AG10803 (cell line): Measurements from ENCODE around the gene ACADL.

Experiments
- DNase-seq: peaks from one replicate; pipeline ENCODE4 v3.0.0; 2010; ENCODE audit warnings: low read depth
- H3K4me3 ChIP-seq: 2 replicates; pipeline ENCODE4 v1.5.1; 2011; ENCODE audit warnings: mild to moderate bottlenecking, low read length, control low read depth
- TF ChIP-seq, protein P1 (sequence below): conservative IDR thresholded peaks from 2 replicates; pipeline ENCODE4 v1.5.1; 2011; ENCODE audit warnings: mild to moderate bottlenecking, low read length, control low read depth, inconsistent platforms

The ACADL gene

DNA sequence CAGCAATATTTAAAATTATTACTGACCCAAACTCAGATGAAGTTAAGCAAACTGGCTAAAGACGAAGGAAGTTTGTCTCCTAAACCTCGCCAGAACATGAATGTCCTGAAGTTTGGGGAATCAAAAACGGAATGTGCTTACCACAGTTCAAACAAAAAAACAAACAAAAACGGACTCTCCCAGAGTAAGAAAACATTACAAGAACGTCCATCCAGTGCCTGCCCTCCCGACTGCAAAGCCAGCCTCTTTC, 55.1 kb downstream of the ACADL start:
- TF ChIP-seq, protein P1, sequence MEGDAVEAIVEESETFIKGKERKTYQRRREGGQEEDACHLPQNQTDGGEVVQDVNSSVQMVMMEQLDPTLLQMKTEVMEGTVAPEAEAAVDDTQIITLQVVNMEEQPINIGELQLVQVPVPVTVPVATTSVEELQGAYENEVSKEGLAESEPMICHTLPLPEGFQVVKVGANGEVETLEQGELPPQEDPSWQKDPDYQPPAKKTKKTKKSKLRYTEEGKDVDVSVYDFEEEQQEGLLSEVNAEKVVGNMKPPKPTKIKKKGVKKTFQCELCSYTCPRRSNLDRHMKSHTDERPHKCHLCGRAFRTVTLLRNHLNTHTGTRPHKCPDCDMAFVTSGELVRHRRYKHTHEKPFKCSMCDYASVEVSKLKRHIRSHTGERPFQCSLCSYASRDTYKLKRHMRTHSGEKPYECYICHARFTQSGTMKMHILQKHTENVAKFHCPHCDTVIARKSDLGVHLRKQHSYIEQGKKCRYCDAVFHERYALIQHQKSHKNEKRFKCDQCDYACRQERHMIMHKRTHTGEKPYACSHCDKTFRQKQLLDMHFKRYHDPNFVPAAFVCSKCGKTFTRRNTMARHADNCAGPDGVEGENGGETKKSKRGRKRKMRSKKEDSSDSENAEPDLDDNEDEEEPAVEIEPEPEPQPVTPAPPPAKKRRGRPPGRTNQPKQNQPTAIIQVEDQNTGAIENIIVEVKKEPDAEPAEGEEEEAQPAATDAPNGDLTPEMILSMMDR = no peak
- no peak for DNase-seq

DNA sequence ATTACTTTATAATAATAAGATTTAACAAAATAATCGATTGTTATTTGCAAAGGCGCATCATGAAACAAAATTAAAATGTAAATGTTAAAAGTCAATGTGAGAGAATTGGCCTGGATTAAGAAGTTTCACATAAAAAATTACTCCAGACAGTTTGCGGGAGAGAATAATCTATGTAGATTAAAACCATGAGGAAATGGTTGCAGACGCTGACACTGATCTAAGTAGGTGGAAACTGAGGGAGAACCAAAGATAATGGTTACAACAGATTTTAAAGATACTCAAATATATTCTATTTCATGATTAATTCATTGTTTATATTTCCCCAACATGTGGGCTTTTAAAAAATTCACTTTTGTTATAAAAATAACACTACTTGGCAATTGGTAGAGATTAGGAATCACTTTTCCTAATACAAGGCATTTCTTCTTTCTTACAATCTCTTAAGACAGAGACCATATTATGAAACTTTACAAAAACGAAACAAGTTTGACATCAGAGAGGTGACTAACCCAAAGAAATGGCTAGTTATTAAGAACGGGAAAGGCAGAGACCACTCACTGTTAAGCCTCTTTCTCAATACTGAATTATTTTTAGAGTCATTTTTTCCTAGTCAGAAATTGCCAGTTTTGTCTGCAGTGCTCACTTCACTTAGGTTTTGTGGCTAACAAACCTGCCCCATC, 55.6 kb downstream of the ACADL start:
- peak overlapping the region; percentile 83 for H3K4me3 ChIP-seq
- DNase-seq = peak; percentile 78
- TF ChIP-seq, protein P1 = no peak

More for the DNA sequence above, 55.1 kb downstream of the ACADL start:
- H3K4me3 ChIP-seq = peak overlapping the region; percentile 83

DNA sequence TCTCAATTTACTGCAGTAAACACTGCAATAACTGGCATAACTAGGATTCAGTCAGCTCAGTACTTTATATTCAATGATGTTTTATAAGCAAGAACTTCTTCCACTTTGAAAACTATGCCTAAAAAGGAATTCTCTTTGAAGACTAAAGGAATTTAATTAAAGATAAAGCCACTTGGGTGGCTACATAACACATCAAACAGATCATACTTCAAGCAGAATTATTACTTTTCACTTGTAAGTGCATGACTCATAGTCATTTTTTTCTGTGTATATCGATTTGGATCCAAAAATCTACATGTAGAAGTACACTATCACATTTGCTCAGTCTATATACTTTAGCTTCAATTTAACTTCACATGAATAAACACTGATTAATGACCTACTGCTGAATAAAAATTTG, 58.0 kb downstream of the ACADL start:
- no peak overlapping the region for H3K4me3 ChIP-seq
- DNase-seq = no peak
- TF ChIP-seq, protein P1 = no peak

DNA sequence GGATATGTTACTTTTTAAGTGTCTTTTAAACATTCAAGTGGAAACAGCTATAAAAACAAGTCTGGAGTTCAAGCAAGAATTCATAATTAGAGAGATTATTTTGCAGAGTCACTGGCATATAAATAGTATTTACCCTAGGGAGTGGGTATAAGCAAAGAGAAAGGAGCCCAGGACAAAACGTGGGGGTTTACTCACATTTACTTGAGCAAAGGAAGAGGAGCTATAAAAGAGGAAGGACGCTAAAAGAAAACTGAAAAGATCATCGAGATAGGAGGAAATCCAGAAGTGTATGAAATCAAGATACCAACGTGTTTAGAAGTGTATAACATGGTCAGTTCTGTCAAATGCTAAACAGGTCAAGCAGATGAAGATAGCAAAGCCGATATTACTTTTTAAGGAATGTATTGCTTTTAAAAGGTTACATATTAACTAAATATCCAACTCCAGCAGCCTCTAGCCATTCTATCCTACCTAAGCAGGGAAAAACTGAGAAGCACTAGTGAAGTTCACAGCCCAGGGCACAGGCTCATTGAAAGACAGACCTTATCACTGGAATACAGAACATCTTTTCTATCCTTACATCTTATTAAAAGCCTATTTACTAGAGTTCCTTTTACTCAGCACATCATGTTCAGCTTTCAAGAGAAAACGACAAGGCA, 62.7 kb downstream of the ACADL start:
- H3K4me3 ChIP-seq = no peak overlapping the region
- TF ChIP-seq, protein P1 = no peak
- DNase-seq = no peak

DNA sequence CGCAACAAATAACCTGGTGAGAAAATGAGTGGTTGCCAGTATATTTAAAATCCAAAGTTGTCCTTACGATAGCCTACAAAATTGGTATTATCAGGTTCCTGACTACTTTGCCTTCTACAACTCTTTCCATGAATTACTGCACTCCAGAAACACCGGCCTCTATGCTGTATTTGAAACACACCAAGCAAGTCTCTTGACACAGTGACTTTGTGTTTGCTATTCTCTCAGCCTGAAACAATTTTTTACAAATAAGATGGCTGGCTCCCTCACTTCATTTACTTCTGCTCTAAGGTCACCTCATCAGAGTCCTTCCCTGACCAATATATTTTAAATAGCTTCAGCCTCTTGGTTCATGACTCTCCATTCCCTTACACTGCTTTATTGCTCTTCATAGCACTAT, 66.2 kb downstream of the ACADL start:
- H3K4me3 ChIP-seq = no peak overlapping the region
- DNase-seq = no peak
- TF ChIP-seq, protein P1 = no peak

DNA sequence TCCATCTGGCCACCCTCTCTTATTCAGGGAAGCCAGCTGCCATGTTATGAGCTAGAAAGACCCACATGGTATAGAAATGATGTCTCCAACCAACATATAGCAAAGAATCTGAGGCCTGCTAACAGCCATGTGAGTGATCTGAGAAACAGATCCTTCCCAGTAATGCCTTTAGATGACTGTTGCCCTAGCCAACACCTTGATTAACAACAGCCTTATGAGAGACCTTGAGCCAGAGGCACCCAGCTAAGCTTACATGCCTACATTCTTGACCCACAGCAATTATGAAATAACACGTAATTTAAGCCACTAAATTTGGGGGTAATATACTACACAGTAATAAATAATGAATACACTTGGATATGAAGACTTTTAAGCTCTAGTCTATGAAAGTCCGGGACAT, 67.0 kb downstream of the ACADL start:
- DNase-seq = no peak
- TF ChIP-seq, protein P1 = no peak
- H3K4me3 ChIP-seq = no peak overlapping the region

DNA sequence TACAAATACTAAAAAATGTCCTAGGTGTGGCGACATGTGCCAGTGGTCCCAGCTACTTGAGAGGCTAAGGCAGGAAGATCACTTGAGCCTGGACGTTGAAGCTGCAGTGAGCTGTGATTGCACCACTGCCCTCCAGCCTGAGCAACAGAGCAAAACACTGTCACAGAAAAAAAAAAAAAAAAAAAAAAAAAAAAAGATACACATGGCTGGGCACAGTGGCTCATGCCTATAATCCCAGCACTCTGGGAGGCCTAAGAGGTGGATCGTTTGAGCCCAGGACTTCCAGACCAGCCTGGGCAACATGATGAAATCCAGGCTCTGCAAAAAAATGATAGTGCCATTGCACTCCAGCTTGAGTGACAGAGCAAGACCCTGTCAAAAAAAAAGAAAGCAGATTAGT, 67.7 kb downstream of the ACADL start:
- no peak overlapping the region for H3K4me3 ChIP-seq
- no peak for DNase-seq
- TF ChIP-seq, protein P1 = no peak
